Osteocyte (in vitro differentiated cells): ENCODE data around the gene PIP4K2A. TPM values are rescaled to one million over a fixed set of nuclear protein-coding genes. Genes with fewer than 3 reads are reported as not detected.
A peak's percentile ranks its signal among the peaks of the same experiment; 100 is the strongest.

ENCODE experiments used
- DNase-seq: peaks from one replicate; pipeline ENCODE4 v3.0.0; 2021; ENCODE audit warnings: mixed read lengths; ENCODE audit not compliant: unreplicated experiment; ENCODE audit errors: extremely low spot score
- H3K27ac Mint-ChIP-seq: one replicate; pipeline ENCODE4 v1.8.0; 2021; ENCODE audit warnings: mild to moderate bottlenecking, mixed read lengths; ENCODE audit not compliant: unreplicated experiment
- H3K27me3 Mint-ChIP-seq: one replicate; pipeline ENCODE4 v1.8.0; 2021; ENCODE audit warnings: mixed read lengths; ENCODE audit not compliant: unreplicated experiment
- H3K36me3 Mint-ChIP-seq: one replicate; pipeline ENCODE4 v1.8.0; 2021; ENCODE audit warnings: mixed read lengths; ENCODE audit not compliant: unreplicated experiment
- H3K4me1 Mint-ChIP-seq: one replicate; pipeline ENCODE4 v1.8.0; 2021; ENCODE audit warnings: mixed read lengths; ENCODE audit not compliant: unreplicated experiment
- H3K4me3 Mint-ChIP-seq: one replicate; pipeline ENCODE4 v1.8.0; 2021; ENCODE audit warnings: mild to moderate bottlenecking, moderate library complexity, mixed read lengths; ENCODE audit not compliant: unreplicated experiment
- H3K9me3 Mint-ChIP-seq: one replicate; pipeline ENCODE4 v1.8.0; 2021; ENCODE audit warnings: mixed read lengths; ENCODE audit not compliant: unreplicated experiment
- total RNA-seq: library from RNA; stranded (reverse); gene quantifications from 2 replicates; pipeline ENCODE4 v1.2.1, GENCODE V29; 2021
- TF ChIP-seq, protein P1 (sequence below): fragments of 200-600 bp; sonication (generic); IDR thresholded peaks from 2 replicates; pipeline ENCODE4 v1.5.0; 2021; ENCODE audit warnings: antibody characterized with exemption, mild to moderate bottlenecking, moderate library complexity

Gene PIP4K2A
- total RNA-seq, 1 donor from 2014 or later = 41.1 TPM

DNA sequence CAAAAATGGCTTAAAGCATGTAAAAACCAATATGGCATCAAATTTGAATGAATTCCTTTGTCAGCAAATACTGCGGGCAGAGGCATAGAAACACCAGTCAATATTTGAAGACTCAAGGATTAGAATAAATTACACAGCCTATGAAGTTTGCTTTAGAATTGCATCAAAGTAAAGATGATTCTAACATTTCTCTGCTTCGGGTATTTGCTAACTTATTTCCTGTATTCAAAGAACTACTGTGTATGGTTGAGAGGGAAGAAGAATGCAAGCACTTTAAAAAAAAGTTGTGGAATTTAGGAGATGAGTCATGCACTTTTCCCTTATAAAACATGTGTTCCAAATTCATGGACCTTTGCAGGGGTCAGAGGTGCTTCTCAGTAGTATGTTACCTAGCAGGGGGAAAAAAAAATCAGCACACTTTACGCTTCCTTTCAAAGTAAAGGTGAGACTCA, 90.1 kb downstream of the PIP4K2A start:
- no peak for DNase-seq
- H3K27ac Mint-ChIP-seq = peak overlapping the region; percentile 88
- H3K4me3 Mint-ChIP-seq = peak overlapping the region; percentile 12
- no peaks in the 10 kb centered on the region for H3K36me3 Mint-ChIP-seq
- H3K27me3 Mint-ChIP-seq = no peaks in the 10 kb centered on the region
- peaks cover 3% of the 10 kb centered on the region for H3K9me3 Mint-ChIP-seq
- peaks cover 94% of the 10 kb centered on the region for H3K4me1 Mint-ChIP-seq
- TF ChIP-seq, protein P1, sequence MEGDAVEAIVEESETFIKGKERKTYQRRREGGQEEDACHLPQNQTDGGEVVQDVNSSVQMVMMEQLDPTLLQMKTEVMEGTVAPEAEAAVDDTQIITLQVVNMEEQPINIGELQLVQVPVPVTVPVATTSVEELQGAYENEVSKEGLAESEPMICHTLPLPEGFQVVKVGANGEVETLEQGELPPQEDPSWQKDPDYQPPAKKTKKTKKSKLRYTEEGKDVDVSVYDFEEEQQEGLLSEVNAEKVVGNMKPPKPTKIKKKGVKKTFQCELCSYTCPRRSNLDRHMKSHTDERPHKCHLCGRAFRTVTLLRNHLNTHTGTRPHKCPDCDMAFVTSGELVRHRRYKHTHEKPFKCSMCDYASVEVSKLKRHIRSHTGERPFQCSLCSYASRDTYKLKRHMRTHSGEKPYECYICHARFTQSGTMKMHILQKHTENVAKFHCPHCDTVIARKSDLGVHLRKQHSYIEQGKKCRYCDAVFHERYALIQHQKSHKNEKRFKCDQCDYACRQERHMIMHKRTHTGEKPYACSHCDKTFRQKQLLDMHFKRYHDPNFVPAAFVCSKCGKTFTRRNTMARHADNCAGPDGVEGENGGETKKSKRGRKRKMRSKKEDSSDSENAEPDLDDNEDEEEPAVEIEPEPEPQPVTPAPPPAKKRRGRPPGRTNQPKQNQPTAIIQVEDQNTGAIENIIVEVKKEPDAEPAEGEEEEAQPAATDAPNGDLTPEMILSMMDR = no peak

DNA sequence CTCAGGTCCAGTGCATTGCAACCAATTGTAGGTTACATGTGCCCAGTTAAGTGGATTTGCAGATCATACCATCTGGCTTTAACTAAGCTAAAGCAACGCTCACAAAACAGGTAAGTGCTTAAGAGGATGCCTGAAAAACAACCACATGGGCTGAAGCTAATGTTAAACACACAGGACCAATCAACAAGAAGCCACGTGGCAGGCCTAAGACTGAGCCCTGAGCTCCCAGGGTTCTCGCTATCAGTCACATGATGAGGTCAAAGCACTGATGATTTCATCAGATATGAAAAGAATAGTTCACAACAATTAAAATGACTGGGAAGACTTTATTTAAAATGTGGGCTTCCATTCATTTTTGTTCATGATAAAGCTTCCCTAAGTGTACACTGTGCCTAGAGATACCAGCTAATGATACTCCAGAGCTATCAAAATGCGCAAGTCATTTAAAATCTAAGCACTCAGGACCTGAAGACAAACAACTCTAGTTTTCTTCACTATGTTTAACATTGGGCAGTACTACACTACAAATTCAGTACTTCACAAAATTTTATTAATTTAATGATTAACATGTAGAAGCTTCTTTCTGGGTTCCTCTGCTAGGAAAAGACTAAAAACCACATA, 90.6 kb downstream of the PIP4K2A start:
- H3K4me1 Mint-ChIP-seq = peaks cover 95% of the 10 kb centered on the region
- H3K36me3 Mint-ChIP-seq = no peaks in the 10 kb centered on the region
- no peaks in the 10 kb centered on the region for H3K9me3 Mint-ChIP-seq
- no peak overlapping the region for H3K4me3 Mint-ChIP-seq
- H3K27me3 Mint-ChIP-seq = no peaks in the 10 kb centered on the region
- no peak for DNase-seq
- TF ChIP-seq, protein P1 = no peak
- peak overlapping the region; percentile 88 for H3K27ac Mint-ChIP-seq

DNA sequence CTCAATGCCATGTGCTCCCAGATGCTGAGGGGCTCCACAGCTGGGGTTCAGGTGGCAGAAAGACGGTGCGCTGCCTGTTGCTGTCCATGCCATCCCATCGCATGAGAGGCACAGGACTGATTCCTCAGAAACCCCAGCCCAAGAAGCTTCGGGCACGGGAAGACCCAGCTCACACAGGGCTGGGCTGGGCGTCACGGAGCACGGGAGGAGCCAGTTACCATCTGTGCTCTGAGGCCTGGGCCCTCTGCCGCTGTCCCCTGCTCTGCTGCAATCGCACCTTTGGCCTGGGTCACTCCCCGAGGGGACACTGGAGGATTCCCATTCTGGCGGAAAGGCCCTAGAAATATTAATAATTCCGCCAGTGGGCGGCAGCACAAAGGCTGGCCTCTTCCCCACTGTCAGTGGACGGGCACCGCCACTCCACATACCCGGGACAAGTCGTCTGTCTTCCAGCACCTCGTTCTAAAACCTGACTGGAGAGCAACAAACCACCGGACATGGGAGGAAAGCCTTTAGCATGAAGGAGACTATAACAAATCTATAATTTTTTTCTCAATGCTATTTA, 92.1 kb downstream of the PIP4K2A start:
- peaks cover 98% of the 10 kb centered on the region for H3K4me1 Mint-ChIP-seq
- TF ChIP-seq, protein P1 = no peak

DNA sequence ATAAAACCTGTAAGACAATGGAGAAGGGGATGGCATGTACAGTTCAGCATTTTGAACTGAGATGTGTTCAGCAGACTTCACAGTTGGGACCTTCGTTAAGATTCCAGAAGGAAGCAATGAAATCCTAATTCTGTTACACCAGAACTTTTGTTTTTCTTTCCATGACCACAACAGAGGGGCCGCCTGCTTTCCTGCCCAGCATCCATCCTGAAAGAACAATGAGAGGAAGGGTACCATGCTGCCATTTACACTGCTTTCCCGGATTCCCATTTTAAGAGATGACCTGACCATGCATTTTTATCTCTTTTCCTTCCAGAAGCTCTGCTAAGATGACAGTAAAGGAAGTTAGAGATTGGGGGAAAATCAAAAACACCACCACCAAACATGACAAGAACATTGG, 92.7 kb downstream of the PIP4K2A start:
- H3K9me3 Mint-ChIP-seq = no peaks in the 10 kb centered on the region
- H3K4me1 Mint-ChIP-seq = peaks cover 92% of the 10 kb centered on the region
- TF ChIP-seq, protein P1 = no peak
- peak overlapping the region; percentile 93 for H3K27ac Mint-ChIP-seq
- no peaks in the 10 kb centered on the region for H3K36me3 Mint-ChIP-seq
- DNase-seq = no peak
- no peaks in the 10 kb centered on the region for H3K27me3 Mint-ChIP-seq
- no peak overlapping the region for H3K4me3 Mint-ChIP-seq

More for the DNA sequence above, 92.1 kb downstream of the PIP4K2A start:
- Mint-ChIP-seq H3K27me3 (no peaks in the 10 kb centered on the region), H3K36me3 (no peaks in the 10 kb centered on the region), H3K9me3 (no peaks in the 10 kb centered on the region), H3K4me3 (no peak overlapping the region), H3K27ac (peak overlapping the region; percentile 56)
- DNase-seq = no peak

DNA sequence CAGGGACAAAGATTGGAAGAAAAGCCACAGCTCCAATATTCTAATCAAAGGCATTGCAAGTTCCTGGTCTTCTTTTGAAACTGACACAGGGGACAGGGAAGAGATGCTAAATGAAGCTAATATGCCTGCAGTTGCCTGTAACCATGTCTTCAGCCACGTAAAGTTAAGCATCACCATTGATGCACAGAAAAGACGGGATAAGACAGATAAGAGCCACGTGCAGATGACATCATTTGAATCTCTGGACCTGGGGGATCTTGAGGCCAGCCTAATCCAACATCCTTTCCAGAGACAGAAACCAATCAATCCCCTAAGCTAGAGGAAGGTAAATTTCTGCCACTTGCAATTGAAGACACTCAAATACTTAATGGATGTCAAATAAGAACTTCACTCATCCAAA, 93.4 kb downstream of the PIP4K2A start:
- peaks cover 87% of the 10 kb centered on the region for H3K4me1 Mint-ChIP-seq
- DNase-seq = no peak
- H3K36me3 Mint-ChIP-seq = no peaks in the 10 kb centered on the region
- no peaks in the 10 kb centered on the region for H3K27me3 Mint-ChIP-seq
- TF ChIP-seq, protein P1 = no peak
- H3K27ac Mint-ChIP-seq = peak overlapping the region; percentile 93
- H3K9me3 Mint-ChIP-seq = no peaks in the 10 kb centered on the region
- peak overlapping the region; percentile 1 for H3K4me3 Mint-ChIP-seq
